Omental fat pad (tissue), 4 donors: ENCODE data around the gene PPP6R2. TPM values are rescaled to one million over a fixed set of nuclear protein-coding genes. Genes with fewer than 3 reads are reported as not detected.

Source experiments
- ATAC-seq: fragments of 150-250 bp; one replicate; pipeline ENCODE4 v1.9.1; 2016; ENCODE audit warnings: mild to moderate bottlenecking, moderate library complexity; ENCODE audit not compliant: low FRiP score
- DNase-seq: peaks from one replicate; pipeline ENCODE4 v3.0.0-alpha.2; 2019; ENCODE audit warnings: low spot score
- total RNA-seq, 4 donors: library from RNA; depleted of rRNA; stranded (reverse); fragments of >200 nt; gene quantifications; one replicate each; pipeline ENCODE4 v1.1.0, GENCODE V29; 2016
- TF ChIP-seq, protein P1 (sequence below), 3 donors: fragments of 450-650 bp; IDR thresholded peaks; one replicate each; pipeline ENCODE4 v1.5.1; 2016 to 2017; ENCODE audit warnings: antibody characterized with exemption in 3 of 3, mild to moderate bottlenecking in 3 of 3, moderate library complexity in 2 of 3

PPP6R2 gene
- total RNA-seq, 4 donors from 2014 or later = 35.6 to 64.6 (median 41.7) TPM

DNA sequence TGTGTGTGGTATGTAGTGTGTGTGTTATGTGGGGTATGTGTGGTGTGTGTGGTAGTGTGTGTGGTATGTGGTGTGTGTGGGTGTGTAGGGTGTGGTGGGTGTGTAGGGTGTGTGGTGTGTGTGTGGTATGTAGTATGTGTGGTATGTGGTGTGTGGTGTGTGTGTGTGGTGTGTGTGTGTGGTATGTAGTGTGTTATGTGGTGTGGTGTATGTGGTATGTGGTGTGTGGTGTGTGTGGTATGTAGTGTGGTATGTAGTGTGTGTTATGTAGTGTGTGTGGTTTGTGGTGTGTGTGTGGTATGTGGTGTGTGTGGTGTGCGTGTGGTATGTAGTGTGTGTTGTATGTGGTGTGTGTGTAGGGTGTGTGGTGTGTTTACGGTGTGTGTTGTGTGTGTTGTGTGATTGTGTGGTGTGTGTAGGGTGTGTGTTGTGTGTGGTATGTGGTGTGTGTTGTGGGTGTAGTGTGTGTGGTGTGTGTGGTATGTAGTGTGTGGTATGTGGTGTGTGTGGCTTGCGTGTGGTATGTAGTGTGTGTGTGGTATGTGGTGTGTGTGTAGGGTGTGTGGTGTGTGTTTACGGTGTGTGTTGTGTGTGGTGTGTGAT lies 4.2 kb upstream of the PPP6R2 start:
- TF ChIP-seq, protein P1, sequence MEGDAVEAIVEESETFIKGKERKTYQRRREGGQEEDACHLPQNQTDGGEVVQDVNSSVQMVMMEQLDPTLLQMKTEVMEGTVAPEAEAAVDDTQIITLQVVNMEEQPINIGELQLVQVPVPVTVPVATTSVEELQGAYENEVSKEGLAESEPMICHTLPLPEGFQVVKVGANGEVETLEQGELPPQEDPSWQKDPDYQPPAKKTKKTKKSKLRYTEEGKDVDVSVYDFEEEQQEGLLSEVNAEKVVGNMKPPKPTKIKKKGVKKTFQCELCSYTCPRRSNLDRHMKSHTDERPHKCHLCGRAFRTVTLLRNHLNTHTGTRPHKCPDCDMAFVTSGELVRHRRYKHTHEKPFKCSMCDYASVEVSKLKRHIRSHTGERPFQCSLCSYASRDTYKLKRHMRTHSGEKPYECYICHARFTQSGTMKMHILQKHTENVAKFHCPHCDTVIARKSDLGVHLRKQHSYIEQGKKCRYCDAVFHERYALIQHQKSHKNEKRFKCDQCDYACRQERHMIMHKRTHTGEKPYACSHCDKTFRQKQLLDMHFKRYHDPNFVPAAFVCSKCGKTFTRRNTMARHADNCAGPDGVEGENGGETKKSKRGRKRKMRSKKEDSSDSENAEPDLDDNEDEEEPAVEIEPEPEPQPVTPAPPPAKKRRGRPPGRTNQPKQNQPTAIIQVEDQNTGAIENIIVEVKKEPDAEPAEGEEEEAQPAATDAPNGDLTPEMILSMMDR (IDR thresholded peaks at IDR 0.05) = no peak
- ATAC-seq = no peak

DNA sequence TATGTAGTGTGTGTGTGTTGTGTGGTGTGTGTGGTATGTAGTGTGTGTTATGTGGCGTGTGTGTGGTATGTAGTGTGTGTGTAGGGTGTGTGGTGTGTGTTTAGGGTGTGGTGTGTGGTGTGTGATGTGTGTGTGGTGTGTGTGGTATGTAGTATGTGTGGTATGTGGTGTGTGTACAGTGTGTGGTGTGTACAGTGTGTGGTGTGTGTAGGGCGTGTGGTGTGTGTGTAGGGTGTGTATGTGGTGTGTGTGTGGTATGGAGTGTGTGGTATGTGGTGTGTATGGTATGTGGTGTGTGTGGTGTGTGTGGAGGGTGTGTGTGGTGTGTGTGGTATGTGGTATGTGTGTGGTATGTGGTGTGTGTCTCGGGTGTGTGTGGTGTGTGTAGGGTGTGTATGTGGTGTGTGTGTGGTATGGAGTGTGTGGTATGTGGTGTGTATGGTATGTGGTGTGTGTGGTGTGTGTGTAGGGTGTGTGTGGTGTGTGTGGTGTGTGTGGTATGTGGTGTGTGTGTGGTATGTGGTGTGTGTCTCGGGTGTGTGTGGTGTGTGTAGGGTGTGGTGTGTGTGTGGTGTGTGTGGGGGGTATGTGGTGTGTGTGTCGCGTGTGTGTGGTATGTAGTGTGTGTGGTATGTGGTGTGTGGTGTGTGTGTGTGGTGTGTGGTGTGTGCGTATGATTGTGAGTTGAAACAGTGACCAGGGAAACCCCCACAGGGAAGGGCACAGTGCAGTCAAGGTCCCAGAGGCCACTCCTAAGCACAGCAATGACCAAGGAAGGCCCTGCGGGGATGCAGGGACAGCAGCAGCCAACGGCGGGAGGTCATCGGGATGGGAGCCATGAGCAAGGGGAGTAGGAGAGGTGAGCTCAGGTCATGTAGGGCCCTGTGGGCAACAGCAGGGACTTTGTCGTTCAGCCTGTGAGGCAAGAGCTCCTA lies 2.9 kb upstream of the PPP6R2 start:
- no peak for ATAC-seq
- TF ChIP-seq, protein P1 (IDR thresholded peaks at IDR 0.05) = no peak
- DNase-seq = no peak

More for the DNA sequence above, 4.2 kb upstream of the PPP6R2 start:
- DNase-seq = no peak

DNA sequence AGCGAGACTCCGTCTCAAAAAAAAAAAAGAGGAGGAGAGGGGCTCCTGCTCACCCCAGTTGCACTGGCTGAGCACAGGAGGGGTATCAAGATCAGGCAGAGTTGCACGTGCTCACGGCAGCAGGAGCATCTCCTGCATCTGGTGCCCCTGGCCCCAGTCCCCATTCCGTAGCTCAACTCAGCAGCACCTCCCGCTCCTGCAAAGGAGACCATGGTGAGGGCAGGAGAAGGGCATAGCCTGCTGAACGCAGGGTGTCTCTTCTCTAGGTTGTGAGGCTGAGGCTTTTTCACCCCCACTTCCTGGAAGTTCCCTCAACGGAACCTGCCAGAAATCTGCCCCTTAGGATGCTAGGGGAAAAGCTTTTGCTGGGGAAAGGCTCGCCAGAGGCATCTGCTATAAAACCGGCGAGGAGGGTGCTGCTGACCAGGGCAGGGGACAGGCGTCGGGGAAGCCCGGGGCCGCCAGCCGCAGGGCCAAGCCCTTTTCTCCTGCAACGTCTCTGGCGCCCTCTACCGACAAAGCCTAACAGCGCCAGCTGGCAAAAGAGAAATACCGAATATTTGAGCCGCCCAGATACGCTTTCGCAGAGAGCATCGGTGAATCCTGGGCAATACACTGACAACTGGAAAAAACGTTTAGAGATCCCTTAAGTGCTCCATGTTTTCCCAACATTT lies 1.0 kb upstream of the PPP6R2 start:
- TF ChIP-seq, protein P1 (IDR thresholded peaks at IDR 0.05) = peak in 2 of 3 donors; percentile 45 to 77
- ATAC-seq (peak; percentile 64), DNase-seq (peak; percentile 81)

DNA sequence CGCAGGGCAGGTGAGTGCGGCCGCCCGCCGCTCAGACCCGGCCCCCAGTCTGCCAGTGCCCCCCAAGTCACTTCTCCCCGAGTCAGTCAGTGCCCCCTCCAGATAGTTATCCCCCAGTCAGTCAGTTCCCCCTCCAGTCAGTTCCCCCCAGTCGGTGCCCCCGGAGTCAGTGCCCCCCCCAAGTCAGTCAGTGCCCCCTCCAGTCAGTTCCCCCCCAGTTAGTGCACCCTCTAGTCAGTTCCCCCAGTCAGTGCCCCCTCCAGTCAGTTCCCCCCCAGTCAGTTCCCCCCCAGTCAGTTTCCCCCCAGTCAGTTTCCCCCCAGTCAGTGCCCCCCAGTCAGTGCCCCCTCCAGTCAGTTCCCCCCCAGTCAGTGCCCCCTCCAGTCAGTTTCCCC lies 411 bp downstream of the PPP6R2 start:
- no peak for DNase-seq
- TF ChIP-seq, protein P1 (IDR thresholded peaks at IDR 0.05) = no peak
- peak; percentile 3 for ATAC-seq

DNA sequence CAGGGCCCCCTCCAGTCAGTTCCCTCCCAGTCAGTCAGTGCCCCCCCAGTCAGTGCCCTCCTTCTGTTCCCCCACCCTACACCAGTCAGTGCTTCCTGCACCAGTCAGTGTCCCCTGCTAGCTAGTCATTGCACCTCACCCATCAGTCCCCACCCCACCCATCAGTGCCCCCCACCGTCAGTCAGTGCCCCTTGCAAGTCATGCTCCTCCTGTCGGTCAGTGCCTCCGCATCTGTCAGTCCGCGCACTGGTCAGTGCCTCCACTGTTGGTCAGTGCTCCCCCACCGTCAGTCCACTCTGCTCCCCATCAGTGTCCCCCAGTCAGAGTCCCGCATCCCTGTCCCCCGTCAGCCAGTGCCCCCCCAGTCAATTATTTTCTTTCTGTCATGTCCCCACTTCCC lies 3.3 kb downstream of the PPP6R2 start:
- ATAC-seq = no peak
- TF ChIP-seq, protein P1 (IDR thresholded peaks at IDR 0.05) = no peak

DNA sequence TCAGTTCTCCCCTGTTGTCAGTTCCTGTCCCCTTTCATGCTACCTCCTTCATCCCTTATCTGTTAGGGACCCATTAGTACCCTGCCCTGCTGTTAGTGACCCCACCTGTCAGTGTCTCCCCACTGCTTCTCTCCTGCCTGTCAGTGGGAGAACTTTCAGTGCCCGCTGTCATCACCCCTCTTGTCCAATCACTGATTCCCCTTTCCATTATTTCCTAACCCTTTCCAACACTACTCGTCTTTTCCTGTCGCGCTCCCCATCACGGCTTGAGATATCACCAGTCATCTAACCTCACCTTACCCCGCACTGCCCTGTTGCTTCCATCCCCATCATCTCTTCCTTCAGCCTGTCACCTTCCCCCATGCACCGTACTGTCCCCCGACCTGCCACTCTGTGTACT lies 4.0 kb downstream of the PPP6R2 start:
- DNase-seq = no peak
- ATAC-seq = no peak
- TF ChIP-seq, protein P1 (IDR thresholded peaks at IDR 0.05) = no peak

More for the DNA sequence above, 3.3 kb downstream of the PPP6R2 start:
- no peak for DNase-seq
